ENCODE measurements around the gene SLC35E2B.

GRCh38 chr1:1665815-1666251 lies 26.8 kb downstream of the SLC35E2B start:
- TF ChIP-seq CTCF (IDR thresholded peaks at IDR 0.05) (peak in 2 of 7 experiments; percentile 14 to 24), POLR2A (IDR thresholded peaks at IDR 0.05) (no peak)

All from body of pancreas (tissue), 4 donors.